Stimulated activated CD4-positive, alpha-beta T cell treated with anti-CD3 and anti-CD28 coated beads, Interleukin-12 subunit alpha, Interleukin-12 subunit beta, amount 100 ng/mL, for 24 hours (primary cell): Measurements from ENCODE around the gene TSPAN13.
"Not testable (repeated sequence)": the region's sequence is repeated elsewhere in the genome, so short reads cannot be mapped to it uniquely, and the experiment has no call there.

Experiments used
- DNase-seq, 2 experiments: peaks; one replicate each; pipeline ENCODE4 v3.0.0-alpha.2; 2020; ENCODE audit warnings: low read depth in 2 of 2

Gene TSPAN13

DNA sequence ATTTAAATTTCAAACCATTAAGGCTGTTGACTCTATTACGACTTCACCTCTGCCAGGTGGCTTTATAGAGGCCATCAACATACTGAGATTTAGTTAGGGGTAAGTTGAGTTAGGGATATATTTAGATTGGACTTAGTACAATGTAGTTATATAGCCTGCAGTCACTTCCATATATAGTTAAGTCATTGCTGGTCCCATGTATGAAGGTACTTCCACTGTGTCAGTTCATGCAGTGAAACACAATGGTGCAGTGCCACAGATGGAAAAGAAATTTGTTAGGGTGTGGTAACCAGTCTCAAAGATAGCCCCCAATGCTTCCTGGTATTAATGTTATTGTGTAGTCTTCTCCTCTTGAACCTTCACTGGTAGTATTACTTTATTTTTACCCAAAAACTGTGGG lies 12.6 kb upstream of the TSPAN13 start:
- DNase-seq, result no peak

GRCh38 chr7:16741676-16742075 lies 11.9 kb upstream of the TSPAN13 start:
- no peak for DNase-seq

DNA sequence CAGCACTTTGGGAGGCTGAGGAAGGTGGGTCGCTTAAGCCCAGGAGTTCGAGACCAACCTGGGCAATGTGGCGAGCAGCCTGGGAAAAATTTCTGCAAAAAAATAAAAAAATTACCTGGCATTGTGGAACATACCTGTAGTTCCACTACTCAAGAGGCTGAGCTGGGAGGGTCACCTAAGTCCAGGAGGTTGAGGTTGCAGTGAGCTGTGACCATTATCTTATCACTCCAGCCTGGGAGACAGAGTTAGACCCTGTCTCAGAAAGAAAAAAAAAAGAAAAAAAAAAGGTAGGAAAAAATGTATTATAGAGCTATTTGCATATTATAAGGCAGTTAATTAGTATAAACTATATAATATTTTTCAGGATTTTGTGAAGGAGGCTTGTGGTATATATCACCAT lies 11.0 kb upstream of the TSPAN13 start:
- no peak for DNase-seq

- DNase-seq, result no peak
These were observed 10.3 kb upstream of the TSPAN13 start for GRCh38 chr7:16743236-16743635.

DNA sequence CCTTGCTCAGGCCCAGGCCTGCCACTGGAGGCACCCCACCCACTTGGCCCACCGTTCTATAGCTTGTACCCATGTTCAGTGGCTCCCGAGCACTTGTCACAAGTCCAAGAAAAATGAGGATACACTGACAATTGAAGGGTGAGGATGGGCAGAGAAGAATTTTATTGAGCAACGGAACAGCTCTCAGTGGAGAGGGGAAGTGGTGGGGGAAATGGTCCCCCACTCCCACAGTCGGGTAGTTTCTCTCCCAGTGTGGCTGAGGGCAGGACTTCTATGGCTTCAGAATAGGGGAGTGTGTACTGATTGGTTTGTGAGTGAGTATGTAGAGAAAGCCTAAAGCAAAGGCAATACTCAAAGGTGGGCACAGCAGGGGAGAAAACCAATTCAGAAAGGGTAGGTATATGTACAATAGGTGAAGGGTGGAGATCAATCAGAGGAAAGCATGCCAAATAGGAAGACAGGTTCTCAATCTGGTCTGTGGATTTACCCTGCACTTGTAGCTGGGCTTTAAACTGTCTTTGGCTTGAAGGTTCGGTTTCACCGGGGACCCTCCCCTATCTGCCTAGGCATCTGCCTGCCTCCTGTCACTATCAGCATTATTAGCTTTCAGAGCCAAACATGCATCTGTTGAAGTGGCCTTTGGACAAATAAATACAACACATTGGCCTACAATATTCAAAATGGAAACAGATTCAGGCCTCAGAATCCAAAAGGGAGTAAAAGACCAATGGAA lies 8.9 kb upstream of the TSPAN13 start:
- no peak for DNase-seq

DNA sequence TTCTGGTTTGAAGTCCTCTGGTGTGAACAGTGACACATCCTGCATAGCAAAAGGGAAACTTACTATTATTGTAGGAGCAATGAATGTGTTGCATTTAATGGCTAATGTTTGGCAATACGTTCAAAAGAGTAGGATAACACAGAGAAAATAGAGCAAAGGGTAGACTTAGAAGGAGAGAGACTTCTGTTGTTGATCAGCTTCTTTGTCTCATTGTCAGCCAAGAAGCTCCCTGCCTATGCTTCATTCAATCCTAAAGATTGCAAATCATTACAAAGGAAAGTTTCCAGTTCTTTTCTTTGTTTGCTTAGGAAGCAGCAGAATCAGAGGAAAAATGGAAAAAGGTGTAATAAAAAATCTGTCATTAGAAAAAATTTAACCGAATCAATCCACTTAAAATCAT lies 7.9 kb upstream of the TSPAN13 start:
- DNase-seq, result no peak

GRCh38 chr7:16747102-16747501 lies 6.5 kb upstream of the TSPAN13 start:
- no peak for DNase-seq

GRCh38 chr7:16753932-16754855 lies 639 bp downstream of the TSPAN13 start:
- DNase-seq, result no peak

DNA sequence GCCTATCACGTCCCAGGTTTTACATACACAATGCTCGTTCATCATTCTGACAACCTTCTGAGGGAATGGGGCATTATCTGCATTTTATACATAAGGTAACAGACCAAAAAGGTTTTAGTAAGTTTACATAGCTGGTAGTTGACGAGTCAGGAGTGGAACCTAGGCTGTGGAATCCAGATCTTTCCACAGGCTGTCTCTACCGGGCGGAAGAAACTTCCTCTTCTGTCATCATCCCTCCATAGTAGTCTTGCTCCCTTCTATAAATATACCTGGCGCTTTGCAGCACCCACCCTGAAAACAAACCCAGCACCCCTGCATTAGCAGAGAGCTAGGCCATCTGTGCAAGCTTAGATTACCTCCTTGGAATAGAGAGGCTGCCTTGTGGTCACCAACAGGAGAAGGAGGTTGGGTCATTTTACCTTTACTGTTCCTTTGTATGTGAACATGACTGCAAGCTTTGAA lies 1.3 kb downstream of the TSPAN13 start:
- no peak for DNase-seq

- DNase-seq, result no peak
These were observed 1.8 kb downstream of the TSPAN13 start for GRCh38 chr7:16755397-16755796.

DNA sequence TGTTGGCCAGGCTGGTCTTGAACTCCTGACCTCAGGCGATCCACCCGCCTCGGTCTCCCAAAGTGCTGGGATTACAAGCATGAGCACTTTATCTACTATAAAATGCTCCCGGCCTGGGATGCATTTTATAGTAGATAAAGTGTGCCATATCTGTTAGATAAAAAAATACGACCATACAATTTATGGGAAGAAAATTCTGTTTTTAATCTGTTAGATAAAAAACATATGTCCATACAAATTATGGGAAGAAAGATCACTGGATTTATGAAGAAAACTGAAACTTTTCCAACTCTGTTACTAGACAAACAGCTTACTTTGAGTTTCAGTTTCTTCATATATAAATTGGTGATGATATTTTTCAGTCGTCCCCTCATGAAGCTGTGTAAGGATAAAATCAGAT lies 4.5 kb downstream of the TSPAN13 start:
- no peak for DNase-seq

GRCh38 chr7:16758631-16759611 lies 5.4 kb downstream of the TSPAN13 start:
- DNase-seq, result no peak

GRCh38 chr7:16759840-16760239 lies 6.3 kb downstream of the TSPAN13 start:
- DNase-seq, result no peak

GRCh38 chr7:16762177-16762576 lies 8.6 kb downstream of the TSPAN13 start:
- no peak for DNase-seq

DNA sequence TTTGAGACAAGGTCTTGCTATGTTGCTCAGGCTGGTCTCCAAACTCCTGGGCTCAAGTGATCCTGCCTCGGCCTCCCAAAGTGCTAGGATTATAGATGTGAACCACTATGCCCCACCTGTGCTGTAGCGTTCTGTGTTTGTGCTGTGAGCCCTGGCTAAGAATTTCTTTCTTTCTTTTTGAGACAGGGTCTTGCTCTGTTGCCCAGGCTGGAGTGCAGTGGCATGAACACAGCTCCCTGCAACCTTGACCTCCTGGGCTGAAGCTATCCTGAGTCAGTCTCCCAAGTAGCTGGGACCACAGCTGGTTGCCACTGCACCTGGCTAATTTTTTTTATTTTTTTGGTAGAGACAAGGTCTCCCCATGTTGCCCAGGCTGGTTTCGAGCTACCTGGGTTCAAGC lies 11.4 kb downstream of the TSPAN13 start:
- DNase-seq, result no peak

GRCh38 chr7:16765436-16765859 lies 11.9 kb downstream of the TSPAN13 start:
- DNase-seq, result no peak

DNA sequence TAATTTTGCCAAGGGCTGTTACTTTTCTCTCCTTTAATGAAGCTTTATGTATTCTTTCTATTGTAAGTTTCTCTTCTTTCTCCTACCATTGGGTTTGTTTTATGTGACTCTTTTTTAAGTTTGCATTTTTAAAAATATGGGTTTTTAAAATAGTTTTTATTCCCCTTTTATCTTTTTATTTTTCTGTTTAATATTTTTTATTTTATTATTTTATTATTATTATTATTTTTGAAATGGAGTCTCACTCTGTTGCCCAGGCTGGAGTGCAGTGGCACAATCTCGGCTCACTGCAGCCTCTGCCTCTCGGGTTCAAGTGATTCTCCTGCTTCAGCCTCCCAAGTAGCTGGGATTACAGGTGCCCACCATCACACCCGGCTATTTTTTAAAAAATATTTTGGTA lies 16.4 kb downstream of the TSPAN13 start:
- not testable (repeated sequence) for DNase-seq

DNA sequence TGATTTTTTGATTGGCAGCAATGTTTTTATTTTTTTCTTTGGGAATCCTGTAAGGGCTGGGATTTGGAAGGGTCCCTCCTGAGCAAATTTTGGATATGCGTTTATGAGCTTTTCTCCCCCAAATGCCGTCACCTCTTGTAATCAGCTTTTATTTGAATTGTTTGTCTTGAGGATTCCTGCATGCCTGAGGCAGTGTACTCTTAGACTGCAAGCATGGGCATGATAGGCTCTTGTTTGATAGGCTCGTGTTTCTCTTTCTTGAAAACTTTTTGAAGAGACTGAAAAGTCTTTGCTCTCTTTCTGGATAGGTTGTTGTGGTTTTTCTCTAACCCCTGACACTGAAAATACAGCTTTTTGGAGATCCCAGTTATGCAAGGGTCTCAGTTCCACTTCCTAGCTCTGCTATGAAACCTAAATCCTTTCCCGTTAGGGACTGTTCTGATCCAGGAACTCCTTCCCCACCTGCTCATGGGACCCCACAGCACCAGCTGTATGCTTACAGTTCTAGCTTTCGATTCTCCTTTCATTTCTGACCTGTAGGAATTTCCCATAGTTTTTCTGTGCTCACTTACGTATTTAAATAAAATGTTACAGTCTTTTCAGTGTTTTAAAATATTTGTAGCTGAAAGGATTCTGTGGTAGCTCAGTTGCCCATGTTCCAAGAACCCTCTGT lies 17.2 kb downstream of the TSPAN13 start:
- no peak for DNase-seq

DNA sequence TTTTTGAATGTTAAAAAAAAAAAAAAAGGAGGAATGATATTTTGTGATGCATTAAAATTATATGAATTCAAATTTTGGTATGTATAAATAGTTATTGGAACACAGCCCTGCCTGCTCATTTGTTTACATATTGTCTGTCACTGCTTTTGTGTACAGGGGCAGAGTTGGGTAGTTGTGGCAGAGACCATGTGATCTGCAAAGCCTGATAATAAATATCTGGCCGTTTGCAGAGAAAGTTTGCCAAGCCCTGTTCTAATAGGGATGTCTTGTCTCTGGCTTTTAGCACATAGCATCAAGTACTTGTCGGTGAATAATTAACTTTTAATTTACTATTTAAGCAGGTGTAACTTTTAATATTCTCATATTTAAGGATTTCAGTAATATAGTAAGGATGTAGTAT lies 19.8 kb downstream of the TSPAN13 start:
- DNase-seq, result no peak

DNA sequence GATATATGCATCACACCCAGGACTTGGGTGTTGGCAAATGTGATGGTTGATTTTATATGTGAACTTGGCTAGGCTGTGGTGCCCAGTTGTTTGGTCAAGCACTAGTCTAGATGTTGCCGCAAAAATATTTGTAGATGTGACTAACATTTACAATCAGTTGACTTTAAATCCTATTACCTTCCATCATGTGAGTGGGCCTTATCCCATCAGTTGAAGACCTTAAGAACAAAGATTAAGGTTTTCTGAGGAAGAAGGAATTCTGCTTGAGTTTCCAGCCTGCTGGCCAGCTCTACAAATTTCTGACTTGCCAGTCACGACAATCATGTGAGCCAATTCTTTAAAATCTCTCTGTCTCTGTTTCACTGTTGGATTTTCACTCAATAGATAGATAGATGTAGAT lies 20.3 kb downstream of the TSPAN13 start:
- DNase-seq, result no peak

DNA sequence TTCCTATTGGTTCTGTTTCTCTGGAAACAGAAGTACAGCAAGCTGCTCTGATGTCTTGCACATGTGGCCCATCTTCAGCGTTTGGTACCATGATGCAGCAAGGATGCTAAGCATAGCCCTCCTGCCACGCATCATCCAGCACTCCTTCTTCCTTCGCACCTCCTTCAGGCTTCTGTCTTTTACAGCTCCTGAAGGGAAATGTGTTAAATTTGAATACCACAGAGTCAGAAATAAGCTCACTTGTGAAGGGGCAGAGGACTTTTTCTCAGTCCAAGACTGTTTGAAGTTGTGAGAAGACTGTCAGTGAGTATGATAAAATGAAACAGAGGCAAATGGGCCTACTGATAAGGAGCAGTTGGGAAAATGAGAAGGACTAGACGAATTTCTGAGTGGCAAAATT lies 20.7 kb downstream of the TSPAN13 start:
- no peak for DNase-seq
